ENCODE results near the gene SCEL. TPM values are rescaled to one million over a fixed set of nuclear protein-coding genes. Genes with fewer than 3 reads are reported as not detected.
A peak's percentile ranks its signal among the peaks of the same experiment; 100 is the strongest.
"Not testable (repeated sequence)": the region's sequence is repeated elsewhere in the genome, so short reads cannot be mapped to it uniquely, and the experiment has no call there.

Gene SCEL
- polyA plus RNA-seq (ENCODE audit: insufficient read length): not detected

GRCh38 chr13:77535448-77535847 is at the start of gene SCEL:
Gene SCEL, plus strand, starts transcription at chr13:77535706. Its CDS starts 20,170 bp downstream, at chr13:77555876.
- no peak for DNase-seq (ENCODE audit: low read depth)

GRCh38 chr13:77489566-77490337 is 45.8 kb upstream of the SCEL start:
- no peak for DNase-seq (ENCODE audit: low read depth)

- peak; percentile 11 for DNase-seq (ENCODE audit: low read depth)
These were observed 42.5 kb upstream of the SCEL start for GRCh38 chr13:77492982-77493381.

- DNase-seq (ENCODE audit: low read depth): no peak
These were observed 41.3 kb upstream of the SCEL start for GRCh38 chr13:77494226-77494625.

GRCh38 chr13:77497350-77497749 is 38.2 kb upstream of the SCEL start:
- DNase-seq (ENCODE audit: low read depth): no peak

- DNase-seq (ENCODE audit: low read depth): no peak
These were observed 37.7 kb upstream of the SCEL start for GRCh38 chr13:77497835-77498234.

- DNase-seq (ENCODE audit: low read depth): no peak
These were observed 33.3 kb upstream of the SCEL start for GRCh38 chr13:77502104-77502720.

GRCh38 chr13:77503398-77503797 is 32.1 kb upstream of the SCEL start:
- DNase-seq (ENCODE audit: low read depth): no peak

GRCh38 chr13:77506874-77507273 is 28.6 kb upstream of the SCEL start:
- no peak for DNase-seq (ENCODE audit: low read depth)

GRCh38 chr13:77507931-77508776 is 27.4 kb upstream of the SCEL start:
- no peak for DNase-seq (ENCODE audit: low read depth)

- DNase-seq (ENCODE audit: low read depth): no peak
These were observed 26.4 kb upstream of the SCEL start for GRCh38 chr13:77508959-77509620.

- no peak for DNase-seq (ENCODE audit: low read depth)
These were observed 25.4 kb upstream of the SCEL start for GRCh38 chr13:77510156-77510555.

GRCh38 chr13:77511552-77511951 is 24.0 kb upstream of the SCEL start:
- no peak for DNase-seq (ENCODE audit: low read depth)

GRCh38 chr13:77513719-77514335 is 21.7 kb upstream of the SCEL start:
- DNase-seq (ENCODE audit: low read depth): no peak

GRCh38 chr13:77514336-77514726 is 21.2 kb upstream of the SCEL start:
- no peak for DNase-seq (ENCODE audit: low read depth)

GRCh38 chr13:77515785-77516184 is 19.7 kb upstream of the SCEL start:
- no peak for DNase-seq (ENCODE audit: low read depth)

- DNase-seq (ENCODE audit: low read depth): no peak
These were observed 19.1 kb upstream of the SCEL start for GRCh38 chr13:77516342-77516789.

GRCh38 chr13:77518266-77518665 is 17.2 kb upstream of the SCEL start:
- DNase-seq (ENCODE audit: low read depth): no peak

GRCh38 chr13:77519396-77519795 is 16.1 kb upstream of the SCEL start:
- not testable (repeated sequence) for DNase-seq (ENCODE audit: low read depth)

GRCh38 chr13:77519808-77520207 is 15.7 kb upstream of the SCEL start:
- DNase-seq (ENCODE audit: low read depth): no peak

- DNase-seq (ENCODE audit: low read depth): no peak
These were observed 14.3 kb upstream of the SCEL start for GRCh38 chr13:77521194-77521593.
